Left kidney (tissue), 8 donors: ENCODE results near the gene B4GALT7. TPM values are rescaled to one million over a fixed set of nuclear protein-coding genes. Genes with fewer than 3 reads are reported as not detected.
"Not testable (repeated sequence)": the region's sequence is repeated elsewhere in the genome, so short reads cannot be mapped to it uniquely, and the experiment has no call there.

Source experiments
- DNase-seq: peaks from one replicate; pipeline ENCODE4 v3.0.0-alpha.2; 2013
- long read RNA-seq, 8 donors: transcript quantifications; one replicate each; lab custom pipeline, GENCODE V29; 2026
- polyA plus RNA-seq: library from polyadenylated mRNA; unstranded; fragments of 120-200 nt; gene quantifications from one replicate; pipeline ENCODE4 v1.2.1, GENCODE V29; 2013; ENCODE audit not compliant: insufficient read length

The B4GALT7 gene, protein sequence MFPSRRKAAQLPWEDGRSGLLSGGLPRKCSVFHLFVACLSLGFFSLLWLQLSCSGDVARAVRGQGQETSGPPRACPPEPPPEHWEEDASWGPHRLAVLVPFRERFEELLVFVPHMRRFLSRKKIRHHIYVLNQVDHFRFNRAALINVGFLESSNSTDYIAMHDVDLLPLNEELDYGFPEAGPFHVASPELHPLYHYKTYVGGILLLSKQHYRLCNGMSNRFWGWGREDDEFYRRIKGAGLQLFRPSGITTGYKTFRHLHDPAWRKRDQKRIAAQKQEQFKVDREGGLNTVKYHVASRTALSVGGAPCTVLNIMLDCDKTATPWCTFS
- 19.1 TPM for polyA plus RNA-seq
- long read RNA-seq, donor 1, transcript B4GALT7-201 (6 exons, 1,747 nt) = major isoform, 18 of 21 reads
- long read RNA-seq, donor 1, partial matches to known transcripts = 0 of 21 reads
- long read RNA-seq, donor 1, other reads (novel, unspliced or antisense) = 0 of 21 reads
- long read RNA-seq, donor 2, transcript B4GALT7-201 (6 exons, 1,747 nt) = major isoform, 12 of 27 reads
- long read RNA-seq, donor 2, partial matches to known transcripts = 13 of 27 reads
- long read RNA-seq, donor 2, other reads (novel, unspliced or antisense) = 0 of 27 reads
- long read RNA-seq, donor 3, transcript B4GALT7-201 (6 exons, 1,747 nt) = major isoform, 7 of 8 reads
- long read RNA-seq, donor 3, partial matches to known transcripts = 0 of 8 reads
- long read RNA-seq, donor 3, other reads (novel, unspliced or antisense) = 0 of 8 reads
- long read RNA-seq, donor 4 = 0 reads
- long read RNA-seq, donor 5, transcript B4GALT7-201 (6 exons, 1,747 nt) = major isoform, 25 of 29 reads
- long read RNA-seq, donor 5, partial matches to known transcripts = 0 of 29 reads
- long read RNA-seq, donor 5, other reads (novel, unspliced or antisense) = 0 of 29 reads
- long read RNA-seq, donor 6, transcript B4GALT7-201 (6 exons, 1,747 nt) = major isoform, 24 of 25 reads
- long read RNA-seq, donor 6, partial matches to known transcripts = 0 of 25 reads
- long read RNA-seq, donor 6, other reads (novel, unspliced or antisense) = 0 of 25 reads
- long read RNA-seq, donor 7, transcript B4GALT7-201 (6 exons, 1,747 nt) = major isoform, 19 of 20 reads
- long read RNA-seq, donor 7, partial matches to known transcripts = 0 of 20 reads
- long read RNA-seq, donor 7, other reads (novel, unspliced or antisense) = 0 of 20 reads
- long read RNA-seq, donor 8, transcript B4GALT7-201 (6 exons, 1,747 nt) = major isoform, 11 of 11 reads
- long read RNA-seq, donor 8, partial matches to known transcripts = 0 of 11 reads
- long read RNA-seq, donor 8, other reads (novel, unspliced or antisense) = 0 of 11 reads

DNA sequence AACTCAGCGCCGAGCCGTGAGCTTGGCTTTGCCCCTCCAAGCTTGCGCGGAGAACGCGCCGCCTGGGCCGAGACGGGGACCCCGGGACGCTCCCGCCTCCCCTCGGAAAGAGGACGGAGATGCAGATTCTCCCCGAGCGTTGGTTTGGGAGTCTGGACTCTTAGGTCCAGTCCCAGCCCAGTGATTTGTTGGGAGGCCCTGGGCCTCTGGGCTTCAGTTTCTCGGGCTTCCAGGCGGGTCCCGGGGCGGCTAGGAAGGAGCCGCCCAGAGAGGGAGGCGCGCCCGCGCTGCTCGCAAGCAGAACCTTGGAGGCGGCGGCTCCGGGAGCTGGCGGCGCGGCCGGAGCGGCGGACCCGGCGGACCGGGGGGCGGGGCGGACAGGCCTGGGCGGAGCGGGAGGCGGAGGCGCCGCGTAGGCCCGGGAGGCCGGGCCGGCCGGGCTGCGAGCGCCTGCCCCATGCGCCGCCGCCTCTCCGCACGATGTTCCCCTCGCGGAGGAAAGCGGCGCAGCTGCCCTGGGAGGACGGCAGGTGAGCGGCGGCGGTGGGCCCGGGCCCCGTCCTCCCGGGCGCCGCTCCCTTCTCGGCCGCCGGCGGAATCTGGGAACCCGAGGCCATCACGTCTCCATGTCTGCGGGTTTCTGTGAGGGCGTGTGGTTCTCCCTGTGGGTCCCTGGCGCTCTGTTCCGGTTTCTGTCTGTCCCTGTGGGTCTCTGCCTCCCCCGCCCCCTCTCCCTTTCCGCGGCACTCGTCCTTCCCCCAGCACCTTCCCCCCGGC lies at the start of gene B4GALT7:
TSS of gene B4GALT7 (plus strand) at position 402 of the 777 bp plus-strand sequence. CDS start at position 481, 79 bp downstream.
- DNase-seq = peak; percentile 76

DNA sequence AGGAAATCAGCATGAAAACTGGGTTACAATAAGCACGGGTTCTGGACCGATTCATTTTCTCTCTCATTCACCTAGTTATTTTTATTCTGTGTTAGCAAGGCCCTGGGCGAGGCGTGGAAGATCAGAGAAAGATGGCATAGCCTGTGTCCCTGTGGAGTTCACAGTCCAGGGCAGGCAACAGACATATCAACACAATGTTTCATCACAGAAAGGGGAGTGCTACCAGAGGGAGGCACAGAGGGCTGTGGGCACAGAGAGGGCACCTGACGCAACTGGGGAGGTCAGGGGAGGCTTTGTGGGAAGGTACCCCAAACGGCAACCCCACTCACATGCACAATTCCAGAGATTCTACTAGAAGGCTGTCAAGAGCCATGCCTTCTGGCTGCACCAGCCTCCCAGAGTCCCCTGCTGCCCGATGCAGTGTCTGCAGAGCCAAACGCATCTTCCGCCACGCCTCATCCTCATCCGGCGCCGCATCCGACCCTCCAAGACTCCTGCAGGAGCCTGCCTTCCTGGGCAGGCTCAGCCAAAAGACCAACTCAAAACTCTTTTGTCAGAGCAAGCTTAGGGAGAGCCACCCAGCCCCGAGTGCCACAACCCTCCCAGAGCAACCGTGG lies 47.0 kb upstream of the B4GALT7 start:
- no peak for DNase-seq

DNA sequence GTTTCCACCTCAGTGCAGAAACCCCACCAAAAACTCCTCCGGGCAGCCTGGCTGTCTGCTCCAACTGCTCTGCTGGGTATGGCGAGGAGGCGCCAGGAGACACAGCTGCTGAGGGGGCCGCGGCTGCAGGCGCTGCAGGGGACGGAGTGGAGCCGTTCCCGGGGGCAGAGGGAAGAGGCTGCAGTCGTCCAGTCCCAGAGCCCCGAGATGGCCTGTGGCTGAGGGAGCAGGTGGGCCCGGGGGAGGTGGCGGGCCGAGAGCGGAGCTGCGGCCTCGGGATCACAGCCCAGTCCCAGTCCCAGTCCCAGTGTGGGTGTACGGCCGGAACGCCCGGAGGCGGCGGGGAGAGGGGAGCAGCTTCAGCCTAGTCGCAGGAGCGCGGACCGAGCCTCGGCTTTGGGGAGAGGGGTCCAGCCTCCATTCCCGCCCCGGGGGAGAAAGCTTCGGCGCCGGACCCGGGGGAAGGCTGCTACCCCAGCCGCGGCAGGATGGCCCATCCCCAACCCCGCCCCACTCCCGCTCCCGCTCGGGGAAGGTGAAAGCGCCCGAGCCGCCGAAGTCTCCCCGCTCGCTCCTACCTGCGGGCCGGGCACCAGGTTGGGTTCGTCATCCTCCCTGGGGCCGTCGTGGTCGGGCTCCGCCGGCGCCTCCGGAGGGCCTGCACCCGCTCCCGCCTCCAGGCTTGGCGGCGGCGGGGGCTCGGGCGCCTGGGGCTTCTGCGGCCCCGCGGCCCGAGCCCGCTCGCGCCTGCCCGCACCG lies 46.1 kb upstream of the B4GALT7 start:
- DNase-seq = no peak

DNA sequence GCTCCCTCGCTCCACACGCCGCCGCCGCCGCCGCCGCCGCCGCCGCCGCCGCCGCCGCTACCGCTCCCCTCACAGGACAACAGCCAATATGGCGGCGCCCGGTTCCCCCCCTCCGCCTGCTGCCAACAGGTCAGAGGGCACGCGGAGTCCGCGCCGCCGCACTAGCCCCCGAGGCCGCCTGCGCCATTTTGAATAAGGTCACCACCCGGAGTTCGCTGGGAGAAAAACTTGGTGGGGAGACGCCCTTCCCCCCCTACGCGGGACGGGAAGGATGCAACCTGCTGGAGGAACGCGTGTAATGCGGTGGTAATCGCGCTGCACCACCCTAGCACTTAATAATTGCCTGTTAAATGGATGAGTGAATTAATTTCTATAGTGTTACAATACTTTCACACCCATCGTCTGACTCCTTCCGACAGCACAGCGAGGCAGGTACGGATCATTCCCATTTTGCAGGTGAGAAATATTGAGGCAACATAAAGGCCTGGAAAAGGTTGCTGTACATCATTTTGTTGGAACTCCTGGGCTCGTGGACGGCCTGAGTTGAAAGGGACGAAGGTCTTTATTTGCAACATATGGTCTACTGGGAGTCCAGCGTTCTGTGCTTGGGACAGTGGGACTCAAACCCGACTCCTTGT lies 45.3 kb upstream of the B4GALT7 start, which contains the start of gene FAM193B:
TSS of gene FAM193B (minus strand) at position 90 of the 638 bp plus-strand sequence. CDS start 105 bp downstream, outside the sequence.
- peak; percentile 89 for DNase-seq

DNA sequence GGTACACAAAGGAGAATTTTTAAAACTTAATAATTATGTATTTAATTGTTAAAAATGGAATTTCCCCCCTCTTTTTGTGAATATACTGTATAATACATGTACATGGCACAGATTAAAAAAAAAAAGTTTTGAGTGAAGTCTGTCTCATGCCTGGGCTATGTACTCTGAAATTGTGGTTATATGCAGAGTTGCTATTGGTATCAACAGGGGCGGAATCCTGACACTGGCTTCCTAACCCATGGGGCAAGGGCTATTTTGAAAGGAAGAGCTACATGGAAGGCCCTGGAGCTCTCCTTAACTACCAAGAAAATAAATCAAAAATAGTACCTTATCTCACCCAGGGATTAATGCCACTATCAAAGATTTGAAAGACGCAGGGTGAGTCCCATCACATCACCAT lies 44.7 kb upstream of the B4GALT7 start:
- no peak for DNase-seq

DNA sequence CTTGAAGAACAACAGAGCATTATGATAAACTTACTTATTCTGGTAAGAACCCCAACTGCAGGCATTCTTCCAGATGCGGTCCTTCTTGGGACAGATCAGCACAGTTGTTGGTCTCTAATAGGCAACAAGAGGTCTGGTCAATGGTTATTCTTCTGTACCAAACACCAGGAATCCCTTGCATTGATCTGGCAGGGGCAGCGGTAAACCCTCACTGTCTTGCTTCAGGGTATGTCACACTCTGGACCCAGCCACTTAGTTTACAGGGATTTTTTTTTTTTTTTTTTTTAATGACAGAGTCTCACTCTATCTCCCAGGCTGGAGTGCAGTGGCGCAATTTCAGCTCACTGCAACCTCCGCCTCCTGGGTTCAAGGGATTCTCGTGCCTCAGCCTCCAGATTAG lies 44.3 kb upstream of the B4GALT7 start:
- DNase-seq = no peak

DNA sequence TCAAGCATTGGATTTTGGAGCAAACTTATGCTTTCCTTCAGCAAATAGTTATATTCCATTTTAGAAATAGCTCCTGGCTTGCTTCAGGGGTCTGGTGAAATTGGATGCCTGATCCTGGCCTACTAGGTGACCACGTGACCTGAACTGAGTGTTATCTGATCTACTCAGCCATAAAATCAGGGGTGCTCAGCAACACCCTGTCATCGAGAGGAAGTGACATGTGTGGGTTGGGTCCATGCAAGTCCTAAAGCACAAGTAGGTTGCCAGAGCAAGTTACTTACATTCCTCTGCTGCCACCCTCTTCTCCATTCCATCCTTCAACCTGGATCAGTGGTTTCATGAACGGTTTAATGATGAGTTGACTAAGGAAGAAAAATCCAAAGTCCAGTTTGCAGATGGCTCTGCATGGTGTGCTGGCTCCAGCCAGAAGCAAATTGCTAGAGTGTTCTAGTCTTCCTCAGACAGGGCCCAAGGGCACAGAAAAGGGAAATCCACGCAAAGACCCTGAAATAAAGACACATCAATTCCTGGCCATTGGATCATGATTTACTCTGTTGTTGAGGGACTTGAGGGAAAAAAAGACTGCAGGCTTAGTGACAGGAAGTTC lies 42.8 kb upstream of the B4GALT7 start:
- DNase-seq = peak; percentile 30

DNA sequence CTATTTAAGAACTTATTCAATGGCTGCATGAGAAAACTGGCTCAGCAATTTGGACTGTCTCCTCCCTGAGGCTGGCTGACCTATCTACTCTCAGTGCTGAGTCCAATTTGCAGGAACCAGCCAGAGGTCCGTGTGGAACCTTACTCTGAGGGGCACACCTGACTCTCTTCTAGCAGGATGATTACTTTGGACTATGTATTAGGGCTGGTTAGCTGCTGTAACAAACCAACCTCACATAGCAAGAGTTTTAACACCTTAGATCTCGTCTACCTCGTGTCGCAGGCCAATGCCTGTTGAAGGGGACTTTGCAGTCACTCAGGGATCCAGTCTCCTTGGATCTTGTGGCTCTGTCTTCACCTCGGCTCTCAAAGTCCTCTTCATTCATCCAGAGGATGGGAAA lies 42.1 kb upstream of the B4GALT7 start:
- no peak for DNase-seq

DNA sequence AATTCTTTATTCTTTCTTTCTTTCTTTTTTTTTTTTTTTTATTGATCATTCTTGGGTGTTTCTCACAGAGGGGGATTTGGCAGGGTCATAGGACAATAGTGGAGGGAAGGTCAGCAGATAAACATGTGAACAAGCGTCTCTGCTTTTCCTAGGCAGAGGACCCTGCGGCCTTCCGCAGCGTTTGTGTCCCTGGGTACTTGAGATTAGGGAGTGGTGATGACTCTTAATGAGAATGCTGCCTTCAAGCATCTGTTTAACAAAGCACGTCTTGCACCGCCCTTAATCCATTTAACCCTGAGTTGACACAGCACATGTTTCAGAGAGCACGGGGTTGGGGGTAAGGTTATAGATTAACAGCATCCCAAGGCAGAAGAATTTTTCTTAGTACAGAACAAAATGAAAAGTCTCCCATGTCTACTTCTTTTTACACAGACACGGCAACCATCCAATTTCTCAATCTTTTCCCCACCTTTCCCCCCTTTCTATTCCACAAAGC lies 40.4 kb upstream of the B4GALT7 start:
- DNase-seq = not testable (repeated sequence)

DNA sequence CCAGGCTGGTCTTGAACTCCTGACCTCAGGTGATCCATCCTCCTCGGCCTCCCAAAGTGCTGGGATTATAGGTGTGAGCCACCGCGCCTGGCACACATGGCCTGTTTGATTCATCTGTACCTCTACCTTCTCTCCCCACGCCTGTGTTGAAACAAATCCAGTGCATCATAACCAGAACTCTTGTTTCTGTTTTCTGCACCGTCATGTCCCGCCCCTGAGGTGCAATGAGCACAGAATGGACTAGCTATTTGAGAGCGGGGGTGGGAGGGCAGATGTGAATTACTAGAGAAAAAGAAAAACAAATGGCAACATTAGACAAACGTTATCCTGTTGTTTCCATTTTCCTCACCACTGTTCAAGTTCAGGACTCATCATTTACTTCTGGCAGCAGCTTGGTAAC lies 34.9 kb upstream of the B4GALT7 start:
- DNase-seq = no peak

DNA sequence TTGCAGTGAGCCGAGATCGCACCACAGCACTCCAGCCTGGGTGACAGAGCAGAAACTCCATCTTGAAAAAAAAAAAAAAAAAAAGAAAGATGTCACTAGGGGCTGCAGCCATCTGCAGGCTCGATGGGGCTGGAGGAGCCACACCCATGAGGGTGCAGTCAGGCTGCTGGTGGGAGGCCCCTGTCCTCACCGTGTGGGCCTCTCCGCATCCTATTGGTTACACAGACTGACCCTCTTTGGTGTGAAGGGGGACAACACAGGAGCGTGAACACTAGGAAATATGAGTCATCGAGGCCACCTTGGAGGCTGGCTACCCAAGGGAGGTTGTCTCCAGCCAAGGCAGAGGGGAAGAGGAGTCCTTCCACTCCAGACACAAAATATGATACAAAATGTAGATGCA lies 31.6 kb upstream of the B4GALT7 start:
- DNase-seq = no peak

DNA sequence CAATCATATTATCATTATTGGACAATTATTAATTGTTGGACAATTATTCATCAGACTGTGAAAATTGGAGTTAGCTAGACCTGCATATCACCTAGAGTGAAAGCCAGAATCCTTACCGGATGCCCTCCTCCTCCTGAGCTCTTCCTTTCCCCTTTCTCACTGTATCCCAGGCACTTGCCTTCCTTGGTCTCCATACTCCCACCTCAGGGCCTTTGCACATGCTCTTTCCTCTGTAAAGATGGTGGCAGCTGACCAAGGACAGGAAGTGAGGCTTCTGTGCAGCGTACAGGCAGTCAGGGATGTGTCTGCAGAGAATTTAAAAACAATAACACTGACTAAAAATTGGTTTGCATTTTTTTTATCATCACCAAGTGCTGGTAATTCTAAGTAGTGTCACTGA lies 30.0 kb upstream of the B4GALT7 start:
- no peak for DNase-seq

DNA sequence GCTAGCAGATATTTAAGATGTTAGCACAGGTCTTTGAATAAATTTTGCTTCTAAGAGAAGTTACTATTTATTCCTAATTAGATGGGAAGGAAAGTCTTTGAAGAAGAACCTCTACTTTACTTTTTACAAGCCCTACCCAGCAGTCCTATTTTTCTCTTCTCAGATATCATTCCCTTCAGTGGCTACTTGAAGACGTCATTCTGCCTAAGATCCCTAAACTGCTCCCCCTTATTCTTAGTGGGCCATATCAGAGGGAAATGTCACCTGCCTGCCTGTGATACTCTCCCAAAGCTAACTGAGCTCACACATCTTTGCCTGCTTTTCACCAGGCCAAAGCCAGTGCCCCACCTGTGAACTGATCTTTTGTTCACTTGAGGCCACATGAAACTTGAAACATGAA lies 24.4 kb upstream of the B4GALT7 start:
- DNase-seq = no peak

DNA sequence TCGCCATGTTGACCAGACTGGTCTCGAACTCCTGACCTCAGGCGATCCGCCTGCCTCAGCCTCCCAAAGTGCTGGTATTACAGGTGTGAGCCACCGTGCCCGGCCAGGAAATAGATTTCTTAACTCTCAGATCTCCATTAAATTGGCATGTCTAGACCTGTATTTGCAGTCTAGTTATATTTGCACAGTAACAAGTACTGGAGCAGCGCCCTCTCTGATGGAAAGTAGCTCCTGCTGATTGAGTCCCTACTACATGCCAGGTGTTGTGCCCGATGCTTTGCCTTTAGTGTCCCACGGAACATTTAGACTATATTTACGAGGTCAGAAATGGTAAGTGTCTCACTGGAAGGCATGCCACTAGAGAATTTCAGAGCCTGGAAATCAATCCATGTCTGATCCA lies 23.8 kb upstream of the B4GALT7 start:
- no peak for DNase-seq

DNA sequence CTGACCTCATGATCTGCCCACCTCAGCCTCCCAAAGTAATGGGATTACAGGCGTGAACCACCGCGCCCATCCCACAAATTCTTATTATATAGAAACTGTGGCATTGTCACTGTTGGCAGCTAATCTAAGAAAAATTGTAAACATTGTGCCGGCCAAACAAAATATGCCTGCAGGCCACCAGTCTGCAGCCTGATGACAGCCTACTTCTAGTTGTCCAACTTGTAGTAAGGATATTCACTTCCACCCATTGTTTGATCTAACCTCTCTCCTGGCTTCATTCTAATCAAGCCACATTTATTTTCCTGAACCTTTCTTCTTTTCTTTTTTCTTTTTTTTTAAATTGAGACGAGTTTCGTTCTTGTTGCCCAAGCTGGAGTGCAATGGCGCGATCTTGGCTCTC lies 21.6 kb upstream of the B4GALT7 start:
- DNase-seq = no peak

DNA sequence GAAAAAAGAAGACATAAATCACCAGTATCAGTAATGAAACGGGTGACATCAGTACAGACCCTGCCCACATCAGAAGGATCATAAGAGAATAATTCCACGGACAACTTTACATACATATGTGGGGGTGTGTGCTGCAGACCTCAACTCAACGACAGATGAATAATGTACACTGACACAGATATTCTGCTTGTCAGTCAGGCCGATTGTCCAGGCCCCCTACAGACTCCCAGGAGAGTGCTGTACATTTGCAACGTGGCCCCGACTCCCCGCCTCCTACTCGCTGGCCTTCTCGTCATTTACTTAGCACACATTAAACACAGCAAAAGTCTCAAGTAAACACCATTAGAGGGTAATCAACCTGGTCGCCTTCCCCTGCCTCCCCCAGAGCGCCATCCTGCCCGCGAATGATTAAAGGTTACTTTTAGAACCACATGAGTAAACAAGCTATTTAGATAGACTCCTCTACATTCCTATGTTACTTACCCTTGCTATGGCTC lies 11.5 kb upstream of the B4GALT7 start:
- no peak for DNase-seq

DNA sequence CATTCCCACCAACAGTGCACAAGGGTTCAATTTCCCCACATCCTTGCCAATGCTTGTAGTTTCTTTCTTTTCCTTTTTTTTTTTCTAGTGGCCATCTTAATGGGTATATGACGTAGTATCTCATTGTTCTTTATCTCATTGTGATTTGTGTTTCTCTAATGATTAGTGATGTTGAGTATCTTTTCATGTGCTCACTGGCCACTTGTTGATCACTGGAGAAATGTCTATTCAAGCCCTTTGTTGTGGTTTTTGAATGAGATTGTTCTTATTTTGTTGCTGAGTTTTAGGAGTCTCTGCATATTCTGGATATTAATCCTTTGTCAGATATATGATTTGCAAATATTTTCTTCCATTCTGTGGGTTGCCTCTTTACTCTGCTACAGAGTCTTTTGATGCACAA lies 9.5 kb upstream of the B4GALT7 start:
- no peak for DNase-seq

DNA sequence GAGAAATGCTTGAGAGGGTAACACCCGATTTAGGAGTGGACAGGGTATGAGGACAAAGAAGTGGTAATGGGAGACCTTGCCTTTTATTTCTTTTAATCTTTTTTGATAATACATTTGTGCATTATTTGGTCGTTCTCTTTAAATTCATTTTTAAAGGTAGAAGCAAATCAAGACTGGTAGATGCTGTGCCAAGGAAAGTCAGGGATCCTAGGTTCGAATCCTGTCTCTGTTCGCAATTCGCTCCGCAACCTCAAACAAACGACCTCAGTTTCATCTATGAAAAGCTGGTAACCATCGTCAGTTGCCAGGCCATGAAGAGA lies 8.3 kb upstream of the B4GALT7 start:
- no peak for DNase-seq
